Fibroblast of villous mesenchyme (primary cell): ENCODE data around the gene NUDT19. TPM values are rescaled to one million over a fixed set of nuclear protein-coding genes. Genes with fewer than 3 reads are reported as not detected.

Experiments
- DNase-seq: peaks from one replicate; pipeline ENCODE4 v3.0.0-alpha.2; 2010; ENCODE audit warnings: low read depth
- H3K4me3 ChIP-seq: 2 replicates; pipeline ENCODE4 v1.5.1; 2011; ENCODE audit warnings: low read depth, mild to moderate bottlenecking, low read length
- CTCF ChIP-seq: IDR thresholded peaks from 2 replicates; pipeline ENCODE4 v1.5.1; 2012; ENCODE audit warnings: low read depth, mild to moderate bottlenecking, low read length; ENCODE audit not compliant: insufficient read depth
- total RNA-seq: library from RNA; depleted of rRNA; stranded (reverse); fragments of >200 nt; gene quantifications from 2 replicates; pipeline ENCODE4 v1.2.3, GENCODE V29; 2012

The NUDT19 gene
- total RNA-seq, 1 donor = 14.2 TPM

- no peak for DNase-seq
- no peak for TF ChIP-seq CTCF
- no peak overlapping the region for H3K4me3 ChIP-seq
These were observed 25.5 kb upstream of the NUDT19 start for GRCh38 chr19:32666084-32666483.

GRCh38 chr19:32669310-32669709, 22.3 kb upstream of the NUDT19 start:
- no peak overlapping the region for H3K4me3 ChIP-seq
- TF ChIP-seq CTCF = no peak
- DNase-seq = peak; percentile 23

GRCh38 chr19:32671883-32672593, 19.6 kb upstream of the NUDT19 start:
- H3K4me3 ChIP-seq = no peak overlapping the region
- peak; percentile 60 for DNase-seq
- TF ChIP-seq CTCF = no peak

DNA sequence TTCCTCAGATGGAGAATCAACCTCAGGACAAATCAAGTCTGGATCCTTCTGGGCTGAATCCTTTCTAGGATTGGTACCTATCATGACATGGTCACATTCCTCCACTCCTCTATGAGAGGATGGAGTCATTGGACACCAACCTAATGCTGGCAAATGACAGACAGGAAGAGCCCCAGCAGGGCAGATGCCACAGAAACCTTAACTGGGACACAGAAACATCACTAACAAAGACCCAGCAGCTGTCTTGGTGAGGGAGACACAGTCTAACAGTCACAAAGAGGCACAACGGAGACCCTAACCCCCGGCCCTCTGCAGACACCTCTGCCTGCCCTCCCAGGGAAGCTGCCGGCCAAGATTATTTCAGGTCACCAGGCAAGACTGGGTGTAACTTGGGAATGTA, 18.8 kb upstream of the NUDT19 start:
- no peak for TF ChIP-seq CTCF
- no peak for DNase-seq
- H3K4me3 ChIP-seq = no peak overlapping the region

DNA sequence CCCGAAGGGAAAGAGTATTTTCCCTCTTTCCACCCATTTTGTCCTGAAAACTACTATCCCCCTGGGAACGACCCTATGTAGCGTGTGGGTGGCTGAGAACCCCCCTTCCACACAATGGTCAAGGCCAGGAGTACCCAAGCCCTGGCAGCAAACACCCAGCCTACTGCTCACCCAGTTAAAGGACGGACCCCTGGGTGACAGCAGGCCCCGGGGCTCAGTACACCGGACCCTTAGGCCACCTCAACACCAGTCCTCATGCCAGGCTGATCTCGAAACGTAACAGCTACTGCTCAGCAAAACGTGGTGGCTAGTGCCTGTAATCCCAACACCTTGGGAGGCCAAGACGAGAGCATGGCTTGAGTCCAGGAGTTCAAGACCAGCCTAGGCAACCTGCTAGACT, 18.0 kb upstream of the NUDT19 start:
- peak overlapping the region; percentile 93 for H3K4me3 ChIP-seq
- DNase-seq = no peak
- TF ChIP-seq CTCF = no peak

DNA sequence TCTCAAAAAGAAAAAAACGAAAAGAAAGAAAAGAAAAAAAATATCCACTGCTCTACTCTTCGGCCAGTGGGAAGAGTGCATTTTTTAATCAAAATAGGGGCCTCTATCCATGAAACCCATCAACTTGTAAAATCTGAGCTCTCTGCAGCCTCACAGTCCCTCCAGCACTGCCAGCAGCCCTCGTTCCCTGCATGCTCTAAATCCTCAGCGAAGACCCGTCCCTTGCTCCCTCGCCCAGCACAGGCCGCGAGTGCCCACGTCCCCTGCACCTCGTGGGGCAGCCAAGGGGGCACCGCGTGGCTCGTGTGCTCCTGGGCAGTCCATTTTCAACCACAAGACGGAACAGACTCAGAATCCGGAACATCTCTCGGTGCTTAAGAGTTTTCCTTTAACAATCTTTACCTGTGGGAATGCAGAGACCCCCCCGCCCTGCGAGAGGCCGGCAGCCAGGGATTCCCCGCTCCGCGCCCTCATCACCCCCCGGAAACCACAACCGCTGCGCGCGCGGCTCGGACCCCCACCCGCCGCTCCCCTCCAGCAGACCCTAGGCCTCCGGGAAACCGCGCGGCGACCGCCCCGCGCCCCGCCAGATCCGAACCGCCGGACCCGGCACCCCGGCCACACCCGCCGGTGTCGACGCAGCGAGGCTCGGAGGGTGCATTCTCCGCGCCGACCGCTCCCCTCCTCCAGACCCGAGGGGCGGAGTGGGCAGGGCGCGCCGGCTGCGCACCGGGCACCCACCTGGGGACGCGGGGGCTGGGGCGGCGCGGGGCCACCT, 17.3 kb upstream of the NUDT19 start:
- H3K4me3 ChIP-seq = peak overlapping the region; percentile 93
- DNase-seq = no peak
- TF ChIP-seq CTCF = no peak
